HL-60 (cell line): ENCODE results near the gene FHIT.

ENCODE experiments used
- TF ChIP-seq, protein P1 (sequence below): IDR thresholded peaks from 2 replicates; pipeline ENCODE4 v1.6.1; 2012; ENCODE audit warnings: low read depth; ENCODE audit not compliant: insufficient replicate concordance
- TF ChIP-seq, protein P2 (sequence below): IDR thresholded peaks from one replicate; pipeline ENCODE4 v1.5.1; 2011; ENCODE audit warnings: low read length, control low read depth, inconsistent platforms; ENCODE audit not compliant: insufficient read depth

GRCh38 chr3:60798456-60798855 is 452.8 kb downstream of the FHIT start:
- TF ChIP-seq, protein P1, sequence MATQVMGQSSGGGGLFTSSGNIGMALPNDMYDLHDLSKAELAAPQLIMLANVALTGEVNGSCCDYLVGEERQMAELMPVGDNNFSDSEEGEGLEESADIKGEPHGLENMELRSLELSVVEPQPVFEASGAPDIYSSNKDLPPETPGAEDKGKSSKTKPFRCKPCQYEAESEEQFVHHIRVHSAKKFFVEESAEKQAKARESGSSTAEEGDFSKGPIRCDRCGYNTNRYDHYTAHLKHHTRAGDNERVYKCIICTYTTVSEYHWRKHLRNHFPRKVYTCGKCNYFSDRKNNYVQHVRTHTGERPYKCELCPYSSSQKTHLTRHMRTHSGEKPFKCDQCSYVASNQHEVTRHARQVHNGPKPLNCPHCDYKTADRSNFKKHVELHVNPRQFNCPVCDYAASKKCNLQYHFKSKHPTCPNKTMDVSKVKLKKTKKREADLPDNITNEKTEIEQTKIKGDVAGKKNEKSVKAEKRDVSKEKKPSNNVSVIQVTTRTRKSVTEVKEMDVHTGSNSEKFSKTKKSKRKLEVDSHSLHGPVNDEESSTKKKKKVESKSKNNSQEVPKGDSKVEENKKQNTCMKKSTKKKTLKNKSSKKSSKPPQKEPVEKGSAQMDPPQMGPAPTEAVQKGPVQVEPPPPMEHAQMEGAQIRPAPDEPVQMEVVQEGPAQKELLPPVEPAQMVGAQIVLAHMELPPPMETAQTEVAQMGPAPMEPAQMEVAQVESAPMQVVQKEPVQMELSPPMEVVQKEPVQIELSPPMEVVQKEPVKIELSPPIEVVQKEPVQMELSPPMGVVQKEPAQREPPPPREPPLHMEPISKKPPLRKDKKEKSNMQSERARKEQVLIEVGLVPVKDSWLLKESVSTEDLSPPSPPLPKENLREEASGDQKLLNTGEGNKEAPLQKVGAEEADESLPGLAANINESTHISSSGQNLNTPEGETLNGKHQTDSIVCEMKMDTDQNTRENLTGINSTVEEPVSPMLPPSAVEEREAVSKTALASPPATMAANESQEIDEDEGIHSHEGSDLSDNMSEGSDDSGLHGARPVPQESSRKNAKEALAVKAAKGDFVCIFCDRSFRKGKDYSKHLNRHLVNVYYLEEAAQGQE, result no peak
- TF ChIP-seq, protein P2, sequence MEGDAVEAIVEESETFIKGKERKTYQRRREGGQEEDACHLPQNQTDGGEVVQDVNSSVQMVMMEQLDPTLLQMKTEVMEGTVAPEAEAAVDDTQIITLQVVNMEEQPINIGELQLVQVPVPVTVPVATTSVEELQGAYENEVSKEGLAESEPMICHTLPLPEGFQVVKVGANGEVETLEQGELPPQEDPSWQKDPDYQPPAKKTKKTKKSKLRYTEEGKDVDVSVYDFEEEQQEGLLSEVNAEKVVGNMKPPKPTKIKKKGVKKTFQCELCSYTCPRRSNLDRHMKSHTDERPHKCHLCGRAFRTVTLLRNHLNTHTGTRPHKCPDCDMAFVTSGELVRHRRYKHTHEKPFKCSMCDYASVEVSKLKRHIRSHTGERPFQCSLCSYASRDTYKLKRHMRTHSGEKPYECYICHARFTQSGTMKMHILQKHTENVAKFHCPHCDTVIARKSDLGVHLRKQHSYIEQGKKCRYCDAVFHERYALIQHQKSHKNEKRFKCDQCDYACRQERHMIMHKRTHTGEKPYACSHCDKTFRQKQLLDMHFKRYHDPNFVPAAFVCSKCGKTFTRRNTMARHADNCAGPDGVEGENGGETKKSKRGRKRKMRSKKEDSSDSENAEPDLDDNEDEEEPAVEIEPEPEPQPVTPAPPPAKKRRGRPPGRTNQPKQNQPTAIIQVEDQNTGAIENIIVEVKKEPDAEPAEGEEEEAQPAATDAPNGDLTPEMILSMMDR, result no peak
